SK-N-SH (cell line): ENCODE data around the gene RAE1.

Source experiments
- EZH2phosphoT487 ChIP-seq: fragments of 200-600 bp; sonication (generic); IDR thresholded peaks from 2 replicates; pipeline ENCODE4 v1.6.1; 2017; ENCODE audit warnings: low read depth, mixed run types, mild to moderate bottlenecking, antibody characterized with exemption, moderate library complexity, borderline replicate concordance
- NFIC ChIP-seq: IDR thresholded peaks from 2 replicates; pipeline ENCODE4 v1.4.0; 2012; ENCODE audit warnings: borderline replicate concordance
- POLR2AphosphoS5 ChIP-seq: IDR thresholded peaks from 2 replicates; pipeline ENCODE4 v1.6.1; 2012; ENCODE audit warnings: low read depth, low read length
- RAD21 ChIP-seq: IDR thresholded peaks from 2 replicates; pipeline ENCODE4 v1.6.1; 2012; ENCODE audit warnings: mild to moderate bottlenecking, low read length
- RCOR1 ChIP-seq: fragments of 150-350 bp; IDR thresholded peaks from 2 replicates; pipeline ENCODE4 v1.6.1; 2017; ENCODE audit warnings: antibody characterized with exemption, low read length
- TAF1 ChIP-seq: IDR thresholded peaks from 2 replicates; pipeline ENCODE4 v1.6.1; 2012; ENCODE audit warnings: low read depth, mild to moderate bottlenecking, low read length, moderate library complexity, borderline replicate concordance
- TCF12 ChIP-seq: IDR thresholded peaks from 2 replicates; pipeline ENCODE4 v1.4.0; 2012
- YY1 ChIP-seq: IDR thresholded peaks from 2 replicates; pipeline ENCODE4 v1.4.0; 2012; ENCODE audit warnings: low read depth, mild to moderate bottlenecking
- TF ChIP-seq, protein P1 (sequence below): IDR thresholded peaks from 2 replicates; pipeline ENCODE4 v1.6.1; 2012; ENCODE audit warnings: mild to moderate bottlenecking, low read depth, low read length, moderate library complexity
- TF ChIP-seq, protein P2 (sequence below): fragments of 150-350 bp; IDR thresholded peaks from 2 replicates; pipeline ENCODE4 v1.6.1; 2017; ENCODE audit warnings: antibody characterized with exemption, low read length, low read depth, borderline replicate concordance
- TF ChIP-seq, protein P3 (sequence below): fragments of 200-600 bp; sonication (generic); IDR thresholded peaks from 2 replicates; pipeline ENCODE4 v1.6.1; 2017; ENCODE audit warnings: antibody characterized with exemption, mild to moderate bottlenecking, moderate library complexity

GRCh38 chr20:57426831-57427230 is 75.8 kb downstream of the RAE1 start:
- TF ChIP-seq POLR2AphosphoS5 (no peak), RAD21 (no peak), YY1 (no peak), RCOR1 (no peak), NFIC (no peak), EZH2phosphoT487 (no peak), TAF1 (no peak), TCF12 (no peak)
- TF ChIP-seq, protein P1, sequence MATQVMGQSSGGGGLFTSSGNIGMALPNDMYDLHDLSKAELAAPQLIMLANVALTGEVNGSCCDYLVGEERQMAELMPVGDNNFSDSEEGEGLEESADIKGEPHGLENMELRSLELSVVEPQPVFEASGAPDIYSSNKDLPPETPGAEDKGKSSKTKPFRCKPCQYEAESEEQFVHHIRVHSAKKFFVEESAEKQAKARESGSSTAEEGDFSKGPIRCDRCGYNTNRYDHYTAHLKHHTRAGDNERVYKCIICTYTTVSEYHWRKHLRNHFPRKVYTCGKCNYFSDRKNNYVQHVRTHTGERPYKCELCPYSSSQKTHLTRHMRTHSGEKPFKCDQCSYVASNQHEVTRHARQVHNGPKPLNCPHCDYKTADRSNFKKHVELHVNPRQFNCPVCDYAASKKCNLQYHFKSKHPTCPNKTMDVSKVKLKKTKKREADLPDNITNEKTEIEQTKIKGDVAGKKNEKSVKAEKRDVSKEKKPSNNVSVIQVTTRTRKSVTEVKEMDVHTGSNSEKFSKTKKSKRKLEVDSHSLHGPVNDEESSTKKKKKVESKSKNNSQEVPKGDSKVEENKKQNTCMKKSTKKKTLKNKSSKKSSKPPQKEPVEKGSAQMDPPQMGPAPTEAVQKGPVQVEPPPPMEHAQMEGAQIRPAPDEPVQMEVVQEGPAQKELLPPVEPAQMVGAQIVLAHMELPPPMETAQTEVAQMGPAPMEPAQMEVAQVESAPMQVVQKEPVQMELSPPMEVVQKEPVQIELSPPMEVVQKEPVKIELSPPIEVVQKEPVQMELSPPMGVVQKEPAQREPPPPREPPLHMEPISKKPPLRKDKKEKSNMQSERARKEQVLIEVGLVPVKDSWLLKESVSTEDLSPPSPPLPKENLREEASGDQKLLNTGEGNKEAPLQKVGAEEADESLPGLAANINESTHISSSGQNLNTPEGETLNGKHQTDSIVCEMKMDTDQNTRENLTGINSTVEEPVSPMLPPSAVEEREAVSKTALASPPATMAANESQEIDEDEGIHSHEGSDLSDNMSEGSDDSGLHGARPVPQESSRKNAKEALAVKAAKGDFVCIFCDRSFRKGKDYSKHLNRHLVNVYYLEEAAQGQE = no peak
- TF ChIP-seq, protein P2, sequence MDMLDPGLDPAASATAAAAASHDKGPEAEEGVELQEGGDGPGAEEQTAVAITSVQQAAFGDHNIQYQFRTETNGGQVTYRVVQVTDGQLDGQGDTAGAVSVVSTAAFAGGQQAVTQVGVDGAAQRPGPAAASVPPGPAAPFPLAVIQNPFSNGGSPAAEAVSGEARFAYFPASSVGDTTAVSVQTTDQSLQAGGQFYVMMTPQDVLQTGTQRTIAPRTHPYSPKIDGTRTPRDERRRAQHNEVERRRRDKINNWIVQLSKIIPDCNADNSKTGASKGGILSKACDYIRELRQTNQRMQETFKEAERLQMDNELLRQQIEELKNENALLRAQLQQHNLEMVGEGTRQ = no peak
- TF ChIP-seq, protein P3, sequence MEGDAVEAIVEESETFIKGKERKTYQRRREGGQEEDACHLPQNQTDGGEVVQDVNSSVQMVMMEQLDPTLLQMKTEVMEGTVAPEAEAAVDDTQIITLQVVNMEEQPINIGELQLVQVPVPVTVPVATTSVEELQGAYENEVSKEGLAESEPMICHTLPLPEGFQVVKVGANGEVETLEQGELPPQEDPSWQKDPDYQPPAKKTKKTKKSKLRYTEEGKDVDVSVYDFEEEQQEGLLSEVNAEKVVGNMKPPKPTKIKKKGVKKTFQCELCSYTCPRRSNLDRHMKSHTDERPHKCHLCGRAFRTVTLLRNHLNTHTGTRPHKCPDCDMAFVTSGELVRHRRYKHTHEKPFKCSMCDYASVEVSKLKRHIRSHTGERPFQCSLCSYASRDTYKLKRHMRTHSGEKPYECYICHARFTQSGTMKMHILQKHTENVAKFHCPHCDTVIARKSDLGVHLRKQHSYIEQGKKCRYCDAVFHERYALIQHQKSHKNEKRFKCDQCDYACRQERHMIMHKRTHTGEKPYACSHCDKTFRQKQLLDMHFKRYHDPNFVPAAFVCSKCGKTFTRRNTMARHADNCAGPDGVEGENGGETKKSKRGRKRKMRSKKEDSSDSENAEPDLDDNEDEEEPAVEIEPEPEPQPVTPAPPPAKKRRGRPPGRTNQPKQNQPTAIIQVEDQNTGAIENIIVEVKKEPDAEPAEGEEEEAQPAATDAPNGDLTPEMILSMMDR = no peak
